ENCODE measurements around the gene RBFA.

DNA sequence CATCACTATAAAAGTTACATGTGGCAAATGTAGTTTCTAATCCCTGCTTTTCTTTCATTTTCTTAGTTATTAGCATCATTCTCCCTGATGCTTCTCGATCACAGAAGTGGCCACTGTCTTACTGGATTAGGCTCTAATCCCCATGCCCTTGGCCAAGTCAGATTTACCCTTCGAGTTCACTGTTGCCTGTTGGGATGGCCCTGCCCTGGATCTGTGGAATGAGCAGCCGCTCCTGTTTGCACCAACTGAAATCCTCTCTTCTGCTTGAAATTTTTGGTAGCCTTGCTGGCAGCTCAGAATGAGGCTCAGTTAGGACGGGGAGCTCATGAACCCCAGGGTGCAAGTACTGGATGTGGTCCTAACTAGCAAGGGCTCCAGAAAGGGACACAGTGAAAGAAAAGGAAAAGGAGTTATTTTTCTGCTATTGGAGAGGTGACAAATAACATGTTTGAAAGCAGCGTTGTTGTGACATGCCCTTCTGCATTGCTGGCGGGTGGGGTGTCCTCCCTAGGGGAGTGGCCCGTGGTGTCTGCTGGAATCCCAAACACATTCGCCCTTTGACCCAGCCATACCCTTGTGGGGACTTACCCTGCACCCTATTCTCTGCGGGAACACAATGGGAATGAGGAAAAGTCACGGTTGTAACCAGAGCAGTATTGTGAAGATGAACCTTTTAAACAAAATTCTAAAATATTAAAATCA lies 34.5 kb downstream of the RBFA start:
- TF ChIP-seq ZNF274 (IDR thresholded peaks at IDR 0.05; ENCODE audit: low read depth, low read length) = no peak
- no peak for TF ChIP-seq YY1 (IDR thresholded peaks at IDR 0.05; ENCODE audit: insufficient read depth, insufficient read length)

Data from NT2/D1 (cell line).